ENCODE data around the gene DLGAP1.
A peak's percentile ranks its signal among the peaks of the same experiment; 100 is the strongest.
"Not testable (repeated sequence)": the region's sequence is repeated elsewhere in the genome, so short reads cannot be mapped to it uniquely, and the experiment has no call there.

The DLGAP1 gene

GRCh38 chr18:3664563-3665178, 790.4 kb downstream of the DLGAP1 start:
- DNase-seq (ENCODE audit: low read depth, low spot score), result no peak

DNA sequence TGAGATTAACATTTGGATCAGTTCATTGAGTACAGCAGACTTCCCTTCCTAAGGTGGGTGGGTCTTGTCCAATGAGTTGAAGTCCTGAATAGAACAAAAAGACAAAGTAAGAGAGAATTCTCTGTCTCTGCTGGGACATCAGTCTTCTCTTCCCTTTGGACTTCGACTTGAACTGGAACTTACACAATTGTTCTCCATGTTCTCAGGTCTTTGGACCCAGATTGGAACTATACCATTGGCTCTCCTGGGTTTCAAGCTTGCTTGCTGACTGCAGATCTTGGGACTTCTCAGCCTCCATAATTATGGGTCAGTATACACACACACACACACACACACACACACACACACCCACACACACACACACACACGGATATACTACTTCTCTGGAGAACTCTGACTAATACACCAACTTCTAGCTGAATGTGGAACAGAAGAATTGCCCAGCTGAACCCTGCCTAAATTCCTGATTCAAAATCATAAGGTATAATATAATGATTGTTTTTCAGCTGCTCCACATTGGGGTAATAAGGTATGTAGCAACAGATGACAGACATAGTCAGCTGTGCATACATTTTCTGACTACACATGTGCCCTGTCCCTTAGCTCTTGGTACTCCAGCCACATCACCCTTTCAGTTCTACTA, 791.1 kb downstream of the DLGAP1 start:
- no peak for DNase-seq (ENCODE audit: low read depth, low spot score)

GRCh38 chr18:3661989-3662388, 793.1 kb downstream of the DLGAP1 start:
- no peak for DNase-seq (ENCODE audit: low read depth, low spot score)

- no peak for DNase-seq (ENCODE audit: low read depth, low spot score)
These were observed 794.2 kb downstream of the DLGAP1 start for GRCh38 chr18:3660739-3661515.

DNA sequence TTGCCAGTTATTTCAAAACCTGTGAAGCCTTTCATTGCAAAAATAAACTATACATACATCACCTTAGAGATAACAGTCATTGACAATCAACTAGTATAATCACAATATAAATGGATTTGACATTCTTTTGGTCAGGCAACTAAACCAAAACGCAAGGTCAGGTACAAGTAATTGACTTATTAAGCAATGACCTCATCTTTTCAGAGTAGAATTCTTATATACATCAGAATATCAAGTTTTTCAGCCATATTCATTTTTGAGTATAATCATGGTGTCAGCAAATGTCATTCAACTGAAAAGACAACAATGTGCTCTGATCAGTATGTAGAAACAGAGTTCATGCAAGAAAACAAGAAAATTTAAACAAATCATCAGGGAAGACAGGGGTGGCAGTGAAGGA, 796.6 kb downstream of the DLGAP1 start:
- DNase-seq (ENCODE audit: low read depth, low spot score), result no peak

DNA sequence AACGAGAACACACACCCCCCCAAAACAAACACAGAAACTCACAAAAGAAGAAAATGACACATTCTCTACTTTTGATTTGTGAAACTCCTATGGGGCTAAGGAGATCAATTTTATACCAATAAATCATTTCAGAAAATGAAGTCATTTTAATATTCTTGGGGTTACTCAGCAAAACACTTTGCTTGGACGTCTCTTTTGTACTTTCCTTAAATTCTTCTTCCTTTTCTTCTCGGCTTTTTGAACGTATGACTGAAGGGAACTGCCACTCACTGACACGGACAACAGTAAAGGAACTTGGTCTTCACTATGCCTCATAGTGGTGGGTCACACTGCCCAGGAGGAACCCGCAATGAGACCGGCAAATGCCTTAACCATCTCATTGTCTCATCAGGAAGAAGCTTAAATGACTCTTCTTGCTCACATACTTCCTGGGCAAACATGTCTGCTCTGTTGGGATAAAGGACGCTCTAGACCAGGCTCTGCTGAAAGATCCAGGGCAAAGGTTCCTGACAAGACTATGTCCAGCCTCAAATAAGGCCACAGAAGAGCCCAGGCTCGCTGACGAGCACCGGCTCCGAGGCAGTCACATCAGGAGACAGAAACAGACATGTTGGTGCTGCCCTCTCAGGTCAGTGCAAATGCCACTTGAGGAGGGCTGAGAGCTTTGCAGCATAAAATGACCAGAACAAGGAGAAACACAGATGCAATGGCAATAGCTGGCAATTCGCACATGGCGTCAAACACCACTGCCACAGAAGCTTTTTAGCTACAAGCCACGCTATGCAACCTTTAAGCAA, 799.7 kb downstream of the DLGAP1 start:
- no peak for DNase-seq (ENCODE audit: low read depth, low spot score)

DNA sequence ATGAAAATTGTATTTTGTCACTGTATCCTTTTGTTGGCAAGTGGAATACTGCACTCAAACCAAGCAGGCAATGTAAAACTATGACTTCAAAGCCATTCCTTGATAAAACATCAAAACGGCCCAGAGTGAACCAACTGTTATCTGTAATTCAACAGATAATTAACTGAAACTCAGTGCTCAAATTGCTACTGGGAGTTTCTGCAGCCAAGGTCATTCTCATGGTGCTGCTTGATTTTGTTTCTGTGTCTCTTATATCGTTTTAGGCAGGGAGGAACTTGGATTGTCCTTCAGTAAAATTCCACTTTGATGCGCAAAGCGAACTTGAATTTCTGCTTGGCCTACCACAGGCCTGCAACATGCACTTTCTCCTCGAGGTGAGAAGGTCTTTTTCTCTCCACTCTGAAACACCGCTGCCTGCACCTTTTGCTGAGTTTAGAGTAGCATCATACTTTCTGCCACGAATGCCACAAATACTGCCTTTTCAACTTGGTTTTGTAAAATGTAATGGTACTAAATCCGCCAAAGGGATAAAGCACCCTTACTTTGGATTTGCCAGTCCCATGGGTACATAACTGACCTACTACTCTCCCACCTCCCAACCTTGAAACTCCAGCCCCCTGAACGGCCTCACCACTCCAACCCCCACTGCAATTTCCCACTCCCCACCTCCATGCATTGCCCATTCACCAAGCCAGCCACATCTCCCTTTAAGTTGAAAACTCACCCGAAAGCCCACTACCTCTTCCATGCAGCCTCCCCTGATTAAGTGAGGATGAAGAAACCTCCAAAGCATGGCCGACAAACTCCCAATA, 800.5 kb downstream of the DLGAP1 start:
- DNase-seq (ENCODE audit: low read depth, low spot score), result no peak

- DNase-seq (ENCODE audit: low read depth, low spot score), result no peak
These were observed 801.2 kb downstream of the DLGAP1 start for GRCh38 chr18:3653851-3654441.

DNA sequence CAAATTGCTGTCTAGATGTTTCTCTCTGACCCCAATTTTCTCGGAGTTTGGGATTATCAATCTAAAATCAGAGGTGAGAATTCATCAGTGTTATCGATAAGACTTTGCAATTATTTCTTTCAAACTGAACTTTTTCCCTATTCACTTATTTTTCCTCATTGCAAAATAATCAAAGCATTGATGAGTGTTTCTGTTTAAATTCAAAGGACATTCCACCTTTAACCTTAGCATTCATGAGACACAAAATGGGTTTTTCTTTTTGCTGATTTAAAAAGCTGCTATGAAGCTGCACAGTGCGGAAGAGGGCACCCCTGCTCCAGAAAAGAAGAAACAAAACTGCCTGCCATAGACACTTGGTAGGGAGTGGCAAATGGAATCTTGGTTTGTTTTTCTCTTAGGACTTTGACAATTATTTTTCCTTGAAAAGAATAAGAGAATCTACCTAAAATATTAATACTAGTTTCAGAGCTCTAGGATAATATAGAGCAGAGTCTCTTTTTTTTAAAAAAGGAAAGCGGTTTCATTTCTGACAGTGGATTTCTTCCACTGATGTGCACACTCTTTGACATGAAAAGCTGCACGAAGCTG, 801.8 kb downstream of the DLGAP1 start:
- DNase-seq (ENCODE audit: low read depth, low spot score), result no peak

DNA sequence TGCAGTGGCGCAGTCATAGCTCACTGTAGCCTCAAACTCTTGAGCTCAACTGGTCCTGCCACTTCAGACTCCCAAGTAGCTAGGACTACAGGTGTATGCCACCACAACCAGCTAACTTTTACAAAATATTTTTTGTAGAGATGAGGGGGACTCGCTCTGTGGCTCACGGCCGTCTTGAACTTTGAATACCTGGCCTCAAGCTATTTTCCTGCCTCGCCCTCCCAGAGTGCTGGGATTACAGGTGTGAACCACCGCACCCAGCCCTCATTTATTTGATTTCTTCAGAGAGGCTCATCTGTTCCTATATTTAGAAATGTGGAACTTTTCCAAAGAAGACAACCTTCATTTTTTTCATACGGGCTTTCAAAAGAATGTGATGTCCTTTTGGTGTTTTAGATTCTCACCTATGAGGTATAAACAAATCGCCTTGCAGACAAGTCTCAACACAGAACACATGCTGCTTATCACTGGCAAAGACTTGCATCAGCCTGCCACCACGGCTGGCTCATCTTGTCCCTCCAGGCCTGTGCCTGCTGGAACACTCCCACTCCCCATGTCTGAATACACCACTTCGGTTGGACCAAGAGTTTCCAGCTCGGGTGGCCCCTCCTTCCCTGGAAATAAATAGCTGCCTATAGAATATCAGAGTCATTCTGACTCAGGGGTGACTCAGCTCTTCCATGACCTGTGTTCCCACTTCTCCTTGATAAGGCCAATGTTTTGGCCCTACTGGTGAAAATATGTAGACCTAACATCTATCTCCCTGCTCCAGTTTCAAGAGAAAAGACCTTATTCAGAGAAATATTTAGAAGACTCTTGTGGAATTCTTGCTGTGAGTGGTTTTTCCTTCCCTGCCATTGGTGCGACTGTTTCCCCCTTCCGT, 802.5 kb downstream of the DLGAP1 start:
- peak; percentile 4 for DNase-seq (ENCODE audit: low read depth, low spot score)

- DNase-seq (ENCODE audit: low read depth, low spot score), result no peak
These were observed 803.8 kb downstream of the DLGAP1 start for GRCh38 chr18:3651266-3651665.

- not testable (repeated sequence) for DNase-seq (ENCODE audit: low read depth, low spot score)
These were observed 804.5 kb downstream of the DLGAP1 start for GRCh38 chr18:3650521-3651042.

GRCh38 chr18:3649633-3650426, 805.3 kb downstream of the DLGAP1 start:
- DNase-seq (ENCODE audit: low read depth, low spot score), result no peak

DNA sequence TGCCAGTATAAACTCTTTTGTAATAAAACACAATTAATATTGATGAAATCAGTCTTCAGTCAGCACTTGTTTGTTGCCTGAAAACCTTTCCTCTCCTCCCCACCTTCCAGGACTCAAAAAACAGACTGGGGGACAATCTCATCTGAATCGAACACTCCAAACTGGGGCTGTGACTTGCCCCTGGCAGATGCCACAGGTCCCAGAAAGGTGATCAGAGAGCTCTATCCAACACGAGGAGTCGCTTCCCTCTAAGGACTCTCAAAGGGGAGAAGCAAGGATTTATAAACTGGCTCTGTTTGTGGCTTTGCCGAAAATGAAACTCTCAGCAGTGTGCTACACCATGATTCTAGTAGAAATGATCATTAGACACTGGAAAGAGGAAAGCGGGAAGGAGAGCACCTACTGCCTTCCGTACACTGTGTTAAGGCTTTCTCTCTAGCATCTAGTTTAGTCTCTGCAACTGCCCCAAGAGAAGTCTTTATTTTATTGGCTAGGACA, 805.9 kb downstream of the DLGAP1 start:
- DNase-seq (ENCODE audit: low read depth, low spot score), result no peak

GRCh38 chr18:3648641-3649040, 806.5 kb downstream of the DLGAP1 start:
- DNase-seq (ENCODE audit: low read depth, low spot score), result no peak

DNA sequence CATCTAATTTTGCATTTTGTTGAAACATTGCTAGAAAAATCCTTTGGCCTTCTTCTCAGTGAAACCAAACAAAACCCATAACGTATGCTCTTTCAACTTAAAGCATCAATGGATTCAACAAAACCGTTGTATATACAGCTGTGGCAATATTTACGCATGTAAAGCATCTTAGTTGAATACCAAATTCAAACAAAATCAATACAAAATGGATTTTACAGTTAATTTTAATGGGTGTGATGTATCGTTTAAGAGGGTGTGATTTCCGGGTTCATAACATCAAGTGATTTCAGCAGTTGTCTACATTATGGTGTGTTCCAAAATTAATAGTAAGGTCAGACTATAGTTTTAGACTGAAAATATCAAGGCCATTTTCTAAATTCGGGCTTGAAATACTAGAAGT, 806.9 kb downstream of the DLGAP1 start:
- no peak for DNase-seq (ENCODE audit: low read depth, low spot score)

DNA sequence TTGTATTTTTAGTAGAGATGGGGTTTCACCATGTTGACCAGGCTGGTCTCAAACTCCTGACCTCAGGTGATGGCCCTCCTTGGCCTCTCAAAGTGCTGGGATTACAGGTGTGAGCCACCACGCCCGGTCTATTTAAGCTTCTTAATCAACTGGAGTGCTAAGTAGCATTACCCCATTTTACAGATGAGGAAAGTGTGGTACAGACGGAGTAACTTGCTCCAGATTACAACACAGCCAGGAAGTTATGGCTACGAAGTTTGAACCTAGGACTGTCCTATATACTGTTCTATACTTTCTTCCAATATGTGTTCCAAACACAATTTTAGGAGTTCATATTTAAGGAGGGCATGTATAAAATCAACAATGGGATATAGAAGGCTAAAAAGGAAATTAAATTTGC, 807.5 kb downstream of the DLGAP1 start:
- no peak for DNase-seq (ENCODE audit: low read depth, low spot score)

Data from activated CD4-positive, CD25-positive, alpha-beta regulatory T cell treated with anti-CD3 and anti-CD28 coated beads, Interleukin-2, amount 50 U/mL, for 16 hours (primary cell).